ENCODE data around the gene CFAP99. TPM values are rescaled to one million over a fixed set of nuclear protein-coding genes. Genes with fewer than 3 reads are reported as not detected.

CFAP99 gene
- total RNA-seq, 1 experiment from 2014 or later: 0.42 TPM

DNA sequence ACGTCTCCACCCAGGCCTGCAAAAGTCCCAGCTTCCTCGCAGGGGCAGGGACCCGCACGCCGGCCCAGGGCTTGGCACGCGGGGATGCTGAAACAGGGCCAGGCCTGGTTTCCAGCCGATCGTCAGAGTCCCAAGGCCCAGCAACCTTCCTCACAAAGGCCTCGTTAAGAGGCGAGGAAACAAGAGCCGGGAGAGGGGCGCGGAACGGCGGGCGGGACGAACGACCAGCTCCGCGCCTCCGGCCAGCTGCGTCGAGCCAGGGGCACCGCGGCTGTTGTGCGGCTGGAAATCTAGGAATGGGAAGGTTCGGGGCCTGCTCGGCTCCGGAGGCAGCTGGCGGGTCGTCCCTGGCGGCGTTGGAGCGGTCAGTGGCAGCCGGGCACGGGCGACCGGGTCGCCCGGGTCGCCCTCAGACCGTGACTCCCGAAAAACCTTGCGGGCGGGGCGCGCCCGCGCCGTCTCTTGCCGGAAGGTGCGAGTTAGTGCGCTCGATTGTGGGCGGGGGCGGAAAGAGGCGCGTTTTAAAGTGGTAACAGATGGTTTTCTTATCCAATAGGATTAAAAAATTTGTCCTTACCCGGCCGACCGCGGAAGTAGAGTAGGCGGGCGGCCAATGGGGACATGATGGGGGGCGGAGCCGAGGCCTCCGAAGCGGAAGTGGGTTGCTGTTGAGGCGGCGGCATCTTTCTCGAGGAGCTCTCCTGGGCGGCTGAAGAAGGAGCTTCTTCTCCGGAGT lies 49.9 kb downstream of the CFAP99 start, which contains the start of gene RNF4:
Gene RNF4 (plus strand): TSS at position 651 of the 736 bp plus-strand sequence. CDS start 21,388 bp downstream, outside the sequence.
- DNase-seq (ENCODE audit: low read depth): peak; percentile 95

- peak; percentile 48 for DNase-seq (ENCODE audit: low read depth)
Measured at GRCh38 chr4:2469192-2469984, 50.6 kb downstream of the CFAP99 start.

DNA sequence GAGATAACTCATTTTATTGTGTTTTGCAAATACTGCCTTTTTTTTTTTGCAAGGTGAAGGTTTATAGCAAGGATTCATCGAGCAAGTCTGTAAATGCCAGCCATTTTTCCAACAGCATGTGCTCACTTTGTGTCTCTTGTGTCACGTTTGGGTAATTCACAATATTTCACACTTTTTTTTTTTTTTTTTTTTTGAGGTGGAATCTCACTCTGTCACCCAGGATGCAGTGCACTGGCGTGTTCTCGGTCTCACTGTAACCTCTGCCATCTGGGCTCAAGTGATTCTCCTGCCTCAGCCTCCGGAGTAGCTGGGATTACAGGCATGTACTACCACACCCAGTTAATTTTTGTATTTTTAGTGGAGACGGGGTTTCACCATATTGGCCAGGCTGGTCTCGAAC lies 52.0 kb downstream of the CFAP99 start:
- no peak for DNase-seq (ENCODE audit: low read depth)

GRCh38 chr4:2472187-2472586 lies 53.4 kb downstream of the CFAP99 start:
- no peak for DNase-seq (ENCODE audit: low read depth)

- no peak for DNase-seq (ENCODE audit: low read depth)
Measured at GRCh38 chr4:2478229-2478628, 59.5 kb downstream of the CFAP99 start.

- no peak for DNase-seq (ENCODE audit: low read depth)
Measured at GRCh38 chr4:2480649-2481048, 61.9 kb downstream of the CFAP99 start.

DNA sequence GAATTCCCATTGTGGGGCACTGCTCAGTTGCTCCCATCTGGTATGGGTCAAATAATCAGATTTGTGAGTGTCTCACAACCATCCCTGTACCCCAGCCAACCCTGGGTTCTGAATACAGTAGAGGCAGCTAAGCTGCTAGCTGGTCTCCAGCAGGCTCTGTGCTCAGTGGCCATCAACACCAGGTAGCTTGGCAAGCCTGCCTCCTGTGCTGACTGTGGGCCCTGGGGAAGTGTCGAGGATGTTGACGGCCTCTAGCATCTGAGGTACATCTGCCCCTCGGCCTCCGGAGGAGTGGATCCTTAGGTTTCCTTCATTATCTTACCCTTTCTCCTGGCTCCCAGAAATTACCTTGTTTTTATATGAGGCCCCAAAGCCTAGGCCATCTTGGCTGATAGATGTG lies 63.4 kb downstream of the CFAP99 start:
- DNase-seq (ENCODE audit: low read depth): no peak

DNA sequence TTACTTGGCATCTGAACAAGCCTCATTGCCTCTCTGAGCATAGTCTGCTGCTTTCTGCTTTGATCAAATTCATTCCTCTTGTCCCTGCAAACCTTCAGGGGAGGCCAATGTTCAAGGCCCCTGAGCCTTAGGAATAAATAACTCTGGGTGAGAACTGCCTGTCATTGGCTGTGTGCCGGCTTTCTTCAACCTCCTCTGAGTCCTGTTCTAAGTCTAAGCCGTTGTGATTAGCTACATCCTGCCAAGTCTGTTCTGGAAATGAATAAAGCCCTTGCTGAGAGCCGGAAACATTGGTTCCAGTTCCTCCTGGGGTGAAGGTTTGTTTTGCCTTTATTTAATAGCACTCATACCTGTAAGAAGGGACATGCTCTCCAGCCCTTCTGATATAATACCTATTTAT lies 63.9 kb downstream of the CFAP99 start:
- DNase-seq (ENCODE audit: low read depth): no peak

- DNase-seq (ENCODE audit: low read depth): no peak
Measured at GRCh38 chr4:2483237-2483636, 64.5 kb downstream of the CFAP99 start.

GRCh38 chr4:2484185-2484584 lies 65.4 kb downstream of the CFAP99 start:
- no peak for DNase-seq (ENCODE audit: low read depth)

GRCh38 chr4:2484993-2485392 lies 66.2 kb downstream of the CFAP99 start:
- DNase-seq (ENCODE audit: low read depth): no peak

DNA sequence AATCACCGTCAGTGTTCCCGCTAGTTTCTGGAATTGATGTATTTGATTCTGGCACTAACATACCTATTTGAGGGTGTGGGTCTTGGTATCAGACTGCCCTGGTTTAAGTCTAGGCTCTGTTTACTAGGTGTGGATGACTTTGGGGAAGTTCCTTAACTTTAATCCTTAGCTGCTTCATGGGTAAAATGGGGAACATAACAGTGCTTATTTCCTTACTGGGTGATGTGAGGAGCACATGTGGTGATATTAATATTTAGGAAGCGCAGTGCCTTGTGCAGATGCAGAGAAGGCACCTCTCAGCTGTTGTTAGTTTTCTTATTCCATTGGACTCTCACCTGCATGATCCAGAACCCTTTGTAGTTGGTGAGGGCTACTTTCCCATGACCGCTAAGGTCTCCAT lies 67.2 kb downstream of the CFAP99 start:
- DNase-seq (ENCODE audit: low read depth): no peak

- DNase-seq (ENCODE audit: low read depth): no peak
Measured at GRCh38 chr4:2486981-2487380, 68.2 kb downstream of the CFAP99 start.

DNA sequence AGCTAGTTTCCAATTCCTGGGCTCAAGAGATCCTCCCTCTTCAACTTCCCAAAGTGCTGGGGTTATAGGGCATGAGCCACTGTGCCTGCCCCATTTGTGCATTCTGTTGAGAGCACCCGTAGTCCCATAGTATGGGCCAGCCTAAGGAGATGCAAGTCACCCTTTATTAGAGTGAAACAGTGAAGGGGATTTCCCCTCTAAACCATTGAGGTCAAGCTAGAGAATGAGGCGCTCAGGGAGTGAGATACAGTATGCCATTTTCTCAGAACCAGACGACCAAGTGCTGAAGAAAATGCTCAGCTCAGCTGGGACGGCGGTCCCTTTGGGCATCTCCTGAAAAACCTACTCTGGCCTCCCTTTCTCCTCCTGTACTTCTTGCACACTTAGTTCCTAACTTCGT lies 68.9 kb downstream of the CFAP99 start:
- DNase-seq (ENCODE audit: low read depth): no peak

DNA sequence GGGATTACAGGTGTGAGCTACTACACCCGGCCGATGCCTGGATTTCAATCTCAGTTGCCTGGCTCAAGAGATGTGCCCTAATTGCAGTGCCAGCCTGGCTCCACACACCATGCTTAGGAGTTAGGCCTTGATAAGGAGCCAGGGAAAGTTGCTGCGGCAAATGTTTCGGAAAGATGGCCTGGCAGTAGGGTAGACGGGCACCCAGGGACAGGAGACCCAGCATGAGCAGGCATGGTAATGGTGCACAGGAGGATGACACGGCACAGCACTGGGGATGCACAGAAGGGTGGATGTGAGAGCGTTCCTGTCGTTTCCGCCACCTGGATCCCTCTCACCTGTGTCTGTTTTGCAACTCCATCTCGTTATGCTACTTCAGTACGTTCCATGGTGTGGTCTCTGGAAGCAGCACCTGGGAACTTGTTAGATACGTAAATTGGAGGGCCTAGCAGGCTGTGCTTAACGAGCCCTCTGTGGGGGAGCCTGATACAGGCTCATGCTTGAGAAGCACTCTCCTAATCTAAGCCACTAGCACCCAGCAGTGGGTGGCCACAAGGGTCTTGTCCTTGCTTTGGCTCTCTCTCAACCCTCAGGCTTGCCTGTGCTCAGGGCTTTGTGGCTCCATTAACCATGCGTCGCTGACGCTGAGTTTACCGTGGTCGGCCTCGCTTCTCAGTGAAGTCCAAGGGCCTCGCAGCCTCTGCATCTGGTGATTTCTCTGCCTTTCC lies 70.5 kb downstream of the CFAP99 start:
- no peak for DNase-seq (ENCODE audit: low read depth)

- no peak for DNase-seq (ENCODE audit: low read depth)
Measured at GRCh38 chr4:2489841-2490552, 71.2 kb downstream of the CFAP99 start.

DNA sequence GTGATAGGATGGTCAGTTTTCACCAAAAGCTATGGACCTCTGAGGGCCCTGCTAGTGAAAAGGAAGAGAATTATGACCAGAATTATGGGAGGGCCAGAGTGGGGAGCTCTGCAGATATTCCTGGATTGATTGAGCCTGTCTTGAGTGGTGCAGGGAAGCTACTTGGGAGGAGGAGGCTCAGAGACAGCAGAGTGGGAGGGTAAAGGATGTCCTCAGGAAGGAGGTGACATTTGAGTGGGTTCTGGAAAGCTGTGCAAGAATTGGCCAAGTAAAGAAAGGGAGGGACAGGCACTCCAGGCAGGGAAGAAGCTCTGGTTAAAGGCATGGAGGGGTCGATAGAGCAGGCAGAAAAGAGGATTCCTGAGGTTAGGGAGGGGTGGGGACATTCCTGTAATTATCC lies 74.2 kb downstream of the CFAP99 start:
- no peak for DNase-seq (ENCODE audit: low read depth)

GRCh38 chr4:2494992-2495391 lies 76.2 kb downstream of the CFAP99 start:
- DNase-seq (ENCODE audit: low read depth): no peak

GRCh38 chr4:2497324-2497723 lies 78.6 kb downstream of the CFAP99 start:
- DNase-seq (ENCODE audit: low read depth): no peak

DNA sequence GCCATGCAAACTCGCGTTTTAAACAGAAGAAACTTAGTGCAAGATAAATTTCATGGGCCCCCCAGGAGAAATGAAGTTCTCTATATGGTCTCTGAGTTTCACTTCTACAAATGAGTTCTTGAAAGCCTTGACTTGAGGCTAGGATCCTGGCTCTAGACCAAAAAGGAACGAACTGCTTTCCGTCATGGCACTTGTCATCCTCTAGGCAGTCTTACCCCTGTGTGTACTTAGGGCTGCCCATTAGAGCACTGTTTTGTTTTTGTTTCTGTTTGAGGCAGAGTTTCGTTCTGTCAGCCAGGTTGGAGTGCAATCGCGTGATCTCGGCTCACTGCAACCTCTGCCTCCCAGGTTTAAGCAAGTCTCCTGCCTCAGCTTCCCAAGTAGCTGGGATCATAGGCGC lies 79.2 kb downstream of the CFAP99 start:
- no peak for DNase-seq (ENCODE audit: low read depth)

- peak; percentile 26 for DNase-seq (ENCODE audit: low read depth)
Measured at GRCh38 chr4:2500547-2500946, 81.8 kb downstream of the CFAP99 start.
